ENCODE data around the gene DOK4. TPM values are rescaled to one million over a fixed set of nuclear protein-coding genes. Genes with fewer than 3 reads are reported as not detected.

Gene DOK4
- total RNA-seq, 1 experiment from 2014 or later: 6.8 TPM

GRCh38 chr16:57430955-57431354 lies 55.3 kb downstream of the DOK4 start:
- Histone ChIP-seq H3K27me3 (ENCODE audit: control insufficient read depth, insufficient read depth, low read length) (no peaks in the 10 kb centered on the region), H3K4me1 (ENCODE audit: control insufficient read depth, insufficient read depth, low read length) (no peaks in the 10 kb centered on the region), H3K9me3 (ENCODE audit: control insufficient read depth, insufficient read depth, low read depth, low read length) (no peaks in the 10 kb centered on the region), H3K4me3 (ENCODE audit: low read depth in 2 of 2, low read length in 2 of 2) (no peak overlapping the region), H3K27ac (ENCODE audit: low read length) (no peak overlapping the region), H3K36me3 (ENCODE audit: control insufficient read depth, insufficient read depth, low read length) (peaks cover 19% of the 10 kb centered on the region)
- CTCF ChIA-PET: no interaction called here
- DNase-seq (ENCODE audit: low read depth, low spot score) (no peak), ATAC-seq (no peak)
- in situ Hi-C loops (cut with HindIII; ENCODE audit: low pct_unique_long_range_greater_than_20kb, low sequenced_read_pairs) (no loop called here), intact Hi-C loops (cut with micrococcal nuclease; ENCODE audit: unreplicated experiment) (no loop called here)
- BruUV-seq (replicated peaks): no TSS peak
- TF ChIP-seq SIN3A (IDR thresholded peaks at IDR 0.05; ENCODE audit: borderline replicate concordance, insufficient read depth, low read depth, low read length) (no peak), POLR2AphosphoS5 (IDR thresholded peaks at IDR 0.05; ENCODE audit: low read depth, low read length) (no peak), TCF7L2 (IDR thresholded peaks at IDR 0.05; ENCODE audit: low read depth, low read length) (no peak)
- TF ChIP-seq, protein P1, sequence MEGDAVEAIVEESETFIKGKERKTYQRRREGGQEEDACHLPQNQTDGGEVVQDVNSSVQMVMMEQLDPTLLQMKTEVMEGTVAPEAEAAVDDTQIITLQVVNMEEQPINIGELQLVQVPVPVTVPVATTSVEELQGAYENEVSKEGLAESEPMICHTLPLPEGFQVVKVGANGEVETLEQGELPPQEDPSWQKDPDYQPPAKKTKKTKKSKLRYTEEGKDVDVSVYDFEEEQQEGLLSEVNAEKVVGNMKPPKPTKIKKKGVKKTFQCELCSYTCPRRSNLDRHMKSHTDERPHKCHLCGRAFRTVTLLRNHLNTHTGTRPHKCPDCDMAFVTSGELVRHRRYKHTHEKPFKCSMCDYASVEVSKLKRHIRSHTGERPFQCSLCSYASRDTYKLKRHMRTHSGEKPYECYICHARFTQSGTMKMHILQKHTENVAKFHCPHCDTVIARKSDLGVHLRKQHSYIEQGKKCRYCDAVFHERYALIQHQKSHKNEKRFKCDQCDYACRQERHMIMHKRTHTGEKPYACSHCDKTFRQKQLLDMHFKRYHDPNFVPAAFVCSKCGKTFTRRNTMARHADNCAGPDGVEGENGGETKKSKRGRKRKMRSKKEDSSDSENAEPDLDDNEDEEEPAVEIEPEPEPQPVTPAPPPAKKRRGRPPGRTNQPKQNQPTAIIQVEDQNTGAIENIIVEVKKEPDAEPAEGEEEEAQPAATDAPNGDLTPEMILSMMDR (IDR thresholded peaks at IDR 0.05): no peak
- TF ChIP-seq, protein P2, sequence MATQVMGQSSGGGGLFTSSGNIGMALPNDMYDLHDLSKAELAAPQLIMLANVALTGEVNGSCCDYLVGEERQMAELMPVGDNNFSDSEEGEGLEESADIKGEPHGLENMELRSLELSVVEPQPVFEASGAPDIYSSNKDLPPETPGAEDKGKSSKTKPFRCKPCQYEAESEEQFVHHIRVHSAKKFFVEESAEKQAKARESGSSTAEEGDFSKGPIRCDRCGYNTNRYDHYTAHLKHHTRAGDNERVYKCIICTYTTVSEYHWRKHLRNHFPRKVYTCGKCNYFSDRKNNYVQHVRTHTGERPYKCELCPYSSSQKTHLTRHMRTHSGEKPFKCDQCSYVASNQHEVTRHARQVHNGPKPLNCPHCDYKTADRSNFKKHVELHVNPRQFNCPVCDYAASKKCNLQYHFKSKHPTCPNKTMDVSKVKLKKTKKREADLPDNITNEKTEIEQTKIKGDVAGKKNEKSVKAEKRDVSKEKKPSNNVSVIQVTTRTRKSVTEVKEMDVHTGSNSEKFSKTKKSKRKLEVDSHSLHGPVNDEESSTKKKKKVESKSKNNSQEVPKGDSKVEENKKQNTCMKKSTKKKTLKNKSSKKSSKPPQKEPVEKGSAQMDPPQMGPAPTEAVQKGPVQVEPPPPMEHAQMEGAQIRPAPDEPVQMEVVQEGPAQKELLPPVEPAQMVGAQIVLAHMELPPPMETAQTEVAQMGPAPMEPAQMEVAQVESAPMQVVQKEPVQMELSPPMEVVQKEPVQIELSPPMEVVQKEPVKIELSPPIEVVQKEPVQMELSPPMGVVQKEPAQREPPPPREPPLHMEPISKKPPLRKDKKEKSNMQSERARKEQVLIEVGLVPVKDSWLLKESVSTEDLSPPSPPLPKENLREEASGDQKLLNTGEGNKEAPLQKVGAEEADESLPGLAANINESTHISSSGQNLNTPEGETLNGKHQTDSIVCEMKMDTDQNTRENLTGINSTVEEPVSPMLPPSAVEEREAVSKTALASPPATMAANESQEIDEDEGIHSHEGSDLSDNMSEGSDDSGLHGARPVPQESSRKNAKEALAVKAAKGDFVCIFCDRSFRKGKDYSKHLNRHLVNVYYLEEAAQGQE (IDR thresholded peaks at IDR 0.05; ENCODE audit: insufficient read depth in 1 of 2, low read depth in 2 of 2, low read length in 1 of 2): no peak
- POLR2A ChIA-PET: no interaction called here

DNA sequence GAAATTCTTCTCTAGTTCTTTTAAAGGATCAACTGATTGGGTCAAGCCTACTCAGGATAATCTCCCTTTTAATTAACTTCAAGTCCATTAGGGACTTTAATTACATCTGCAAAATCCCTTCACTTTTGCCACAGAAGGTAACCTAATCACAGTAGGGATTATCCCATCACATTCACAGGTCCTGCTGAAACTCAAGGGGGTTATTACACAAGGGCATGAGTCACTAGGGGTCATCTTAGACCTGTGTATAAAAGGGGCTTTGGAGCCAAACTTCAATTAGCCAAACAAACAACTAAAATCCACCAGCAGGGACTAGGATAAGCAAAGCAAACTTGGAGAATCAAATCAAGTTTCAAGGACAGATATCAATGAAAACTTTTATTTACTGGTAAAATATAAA lies 58.5 kb downstream of the DOK4 start:
- H3K27me3 ChIP-seq (ENCODE audit: control insufficient read depth, insufficient read depth, low read length): no peaks in the 10 kb centered on the region
- POLR2A ChIA-PET: no interaction called here
- ATAC-seq: no peak
- no peaks in the 10 kb centered on the region for H3K9me3 ChIP-seq (ENCODE audit: control insufficient read depth, insufficient read depth, low read depth, low read length)
- no peak overlapping the region for H3K27ac ChIP-seq (ENCODE audit: low read length)
- intact Hi-C loops (cut with micrococcal nuclease; ENCODE audit: unreplicated experiment): no loop called here
- in situ Hi-C loops (cut with HindIII; ENCODE audit: low pct_unique_long_range_greater_than_20kb, low sequenced_read_pairs): no loop called here
- no peaks in the 10 kb centered on the region for H3K4me1 ChIP-seq (ENCODE audit: control insufficient read depth, insufficient read depth, low read length)
- H3K36me3 ChIP-seq (ENCODE audit: control insufficient read depth, insufficient read depth, low read length): peaks cover 6% of the 10 kb centered on the region; the same call in 1 of the 2 replicates
- no TSS peak for BruUV-seq (replicated peaks)
- TF ChIP-seq POLR2AphosphoS5 (IDR thresholded peaks at IDR 0.05; ENCODE audit: low read depth, low read length): no peak
- DNase-seq (ENCODE audit: low read depth, low spot score): no peak
- no peak overlapping the region for H3K4me3 ChIP-seq (ENCODE audit: low read depth in 2 of 2, low read length in 2 of 2)
- CTCF ChIA-PET: no interaction called here

DNA sequence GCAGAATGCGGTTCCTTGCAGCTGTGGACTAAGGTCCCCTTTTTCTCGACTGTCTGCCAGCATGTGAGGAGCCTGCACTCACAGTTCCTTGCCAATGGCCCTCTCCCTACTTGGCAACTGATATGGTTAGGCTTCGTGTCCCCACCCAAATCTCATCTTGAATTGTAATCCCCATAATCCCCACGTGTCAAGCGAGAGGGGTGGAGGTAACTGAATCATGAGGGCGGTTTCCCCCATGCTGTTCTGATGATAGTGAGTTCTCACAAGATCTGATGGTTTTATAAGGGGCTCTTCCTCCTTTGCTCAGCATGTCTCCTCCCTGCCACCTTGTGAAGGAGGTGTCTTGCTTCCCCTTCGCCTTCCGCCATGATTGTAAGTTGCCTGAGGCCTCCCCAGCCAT lies 59.0 kb downstream of the DOK4 start:
- in situ Hi-C loops (cut with HindIII; ENCODE audit: low pct_unique_long_range_greater_than_20kb, low sequenced_read_pairs) (no loop called here), intact Hi-C loops (cut with micrococcal nuclease; ENCODE audit: unreplicated experiment) (no loop called here)
- no peaks in the 10 kb centered on the region for H3K27me3 ChIP-seq (ENCODE audit: control insufficient read depth, insufficient read depth, low read length)
- no peak for DNase-seq (ENCODE audit: low read depth, low spot score)
- CTCF ChIA-PET: no interaction called here
- no peak overlapping the region for H3K27ac ChIP-seq (ENCODE audit: low read length)
- POLR2A ChIA-PET: no interaction called here
- H3K9me3 ChIP-seq (ENCODE audit: control insufficient read depth, insufficient read depth, low read depth, low read length): no peaks in the 10 kb centered on the region
- no peak for ATAC-seq
- TF ChIP-seq SIN3A (IDR thresholded peaks at IDR 0.05; ENCODE audit: borderline replicate concordance, insufficient read depth, low read depth, low read length): no peak
- no peak for TF ChIP-seq POLR2AphosphoS5 (IDR thresholded peaks at IDR 0.05; ENCODE audit: low read depth, low read length)
- TF ChIP-seq, protein P2 (IDR thresholded peaks at IDR 0.05; ENCODE audit: insufficient read depth in 1 of 2, low read depth in 2 of 2, low read length in 1 of 2): no peak
- no peak for TF ChIP-seq TCF7L2 (IDR thresholded peaks at IDR 0.05; ENCODE audit: low read depth, low read length)
- TF ChIP-seq, protein P1 (IDR thresholded peaks at IDR 0.05): no peak
- BruUV-seq (replicated peaks): no TSS peak
- no peaks in the 10 kb centered on the region for H3K4me1 ChIP-seq (ENCODE audit: control insufficient read depth, insufficient read depth, low read length)
- peaks cover 6% of the 10 kb centered on the region; the same call in 1 of the 2 replicates for H3K36me3 ChIP-seq (ENCODE audit: control insufficient read depth, insufficient read depth, low read length)
- H3K4me3 ChIP-seq (ENCODE audit: low read depth in 2 of 2, low read length in 2 of 2): no peak overlapping the region

All from Panc1 (cell line).